Neural cell (in vitro differentiated cells): ENCODE measurements around the gene TMCO4. TPM values are rescaled to one million over a fixed set of nuclear protein-coding genes. Genes with fewer than 3 reads are reported as not detected.
"Not testable (repeated sequence)": the region's sequence is repeated elsewhere in the genome, so short reads cannot be mapped to it uniquely, and the experiment has no call there.

Experiments
- H2AFZ ChIP-seq: fragments of 200-600, 300-800 bp; sonication (generic), shearing (Covaris generic); 2 replicates; pipeline ENCODE4 v1.6.0; 2014; ENCODE audit warnings: low read depth, mild to moderate bottlenecking, antibody characterized with exemption, low read length, moderate library complexity
- H3F3A ChIP-seq: fragments of 200-600 bp; shearing (Covaris generic); 2 replicates; pipeline ENCODE4 v1.6.1; 2016; ENCODE audit warnings: mild to moderate bottlenecking, moderate library complexity, mixed read lengths, antibody characterized with exemption, low read length; ENCODE audit not compliant: insufficient read depth, poor library complexity, severe bottlenecking
- H3K27ac ChIP-seq: fragments of 200-600, 300-800 bp; sonication (generic), shearing (Covaris generic); 2 replicates; pipeline ENCODE4 v1.5.1; 2014; ENCODE audit warnings: mild to moderate bottlenecking, low read length, moderate library complexity
- H3K27me3 ChIP-seq: fragments of 300-800, 200-600 bp; sonication (generic), shearing (Covaris generic); 2 replicates; pipeline ENCODE4 v1.6.0; 2014; ENCODE audit warnings: mild to moderate bottlenecking, low read depth, low read length, moderate library complexity; ENCODE audit not compliant: insufficient read depth
- H3K36me3 ChIP-seq: fragments of 300-800, 200-600 bp; sonication (generic), shearing (Covaris generic); 2 replicates; pipeline ENCODE4 v1.5.1; 2014; ENCODE audit warnings: mild to moderate bottlenecking, antibody characterized with exemption, low read length, moderate library complexity; ENCODE audit not compliant: insufficient read depth
- H3K4me2 ChIP-seq: fragments of 300-800, 200-600 bp; sonication (generic), shearing (Covaris generic); 2 replicates; pipeline ENCODE4 v1.6.0; 2014; ENCODE audit warnings: mild to moderate bottlenecking, low read length
- H3K4me3 ChIP-seq: fragments of 300-800, 200-600 bp; sonication (generic), shearing (Covaris generic); 2 replicates; pipeline ENCODE4 v1.5.1; 2014; ENCODE audit warnings: mild to moderate bottlenecking, low read length, moderate library complexity
- H3K79me2 ChIP-seq: fragments of 200-600 bp; shearing (Covaris generic); replicated peaks from 2 replicates; pipeline ENCODE4 v1.6.0; 2014; ENCODE audit warnings: mild to moderate bottlenecking, low read length, moderate library complexity; ENCODE audit not compliant: insufficient read depth
- H3K9ac ChIP-seq: fragments of 300-800, 200-600 bp; sonication (generic), shearing (Covaris generic); 2 replicates; pipeline ENCODE4 v1.6.1; 2016; ENCODE audit warnings: mild to moderate bottlenecking, low read length, mixed read lengths
- H3K9me2 ChIP-seq: fragments of 200-600 bp; shearing (Covaris generic); 2 replicates; pipeline ENCODE4 v1.6.1; 2016; ENCODE audit warnings: mild to moderate bottlenecking, low read length, mixed read lengths; ENCODE audit not compliant: insufficient read depth
- H3K9me3 ChIP-seq: fragments of 200-600, 300-800 bp; sonication (generic), shearing (Covaris generic); 2 replicates; pipeline ENCODE4 v1.6.1; 2016; ENCODE audit warnings: mild to moderate bottlenecking, mixed run types, low read length, moderate library complexity, mixed read lengths
- H4K20me1 ChIP-seq: fragments of 200-600 bp; shearing (Covaris generic); 2 replicates; pipeline ENCODE4 v1.6.1; 2016; ENCODE audit warnings: mild to moderate bottlenecking, mixed run types; ENCODE audit not compliant: insufficient read depth
- EZH2 ChIP-seq: fragments of 200-600, 300-800 bp; shearing (Covaris generic), sonication (generic); IDR thresholded peaks from 2 replicates; pipeline ENCODE4 v1.6.1; 2014; ENCODE audit warnings: antibody characterized with exemption, low read length, borderline replicate concordance, mild to moderate bottlenecking; ENCODE audit not compliant: insufficient read depth, poor library complexity, severe bottlenecking
- polyA minus RNA-seq: library from RNA; depleted of rRNA, polyadenylated mRNA; stranded (reverse); fragments of >200 nt; gene quantifications from 2 replicates; pipeline ENCODE4 v1.2.3, GENCODE V29; 2014
- polyA plus RNA-seq: library from polyadenylated mRNA; depleted of rRNA; stranded (reverse); fragments of >200 nt; gene quantifications from 2 replicates; pipeline ENCODE4 v1.2.3, GENCODE V29; 2014
- TF ChIP-seq, protein P1 (sequence below): fragments of 450-650 bp; IDR thresholded peaks from 2 replicates; pipeline ENCODE4 v1.5.1; 2014; ENCODE audit warnings: antibody characterized with exemption, mild to moderate bottlenecking, moderate library complexity; ENCODE audit not compliant: poor library complexity, severe bottlenecking
- TF ChIP-seq, protein P2 (sequence below): IDR thresholded peaks from 2 replicates; pipeline ENCODE4 v1.6.1; 2012; ENCODE audit warnings: borderline replicate concordance

The TMCO4 gene
- not detected in 2 replicates for polyA plus RNA-seq
- polyA minus RNA-seq = not detected in 2 replicates

DNA sequence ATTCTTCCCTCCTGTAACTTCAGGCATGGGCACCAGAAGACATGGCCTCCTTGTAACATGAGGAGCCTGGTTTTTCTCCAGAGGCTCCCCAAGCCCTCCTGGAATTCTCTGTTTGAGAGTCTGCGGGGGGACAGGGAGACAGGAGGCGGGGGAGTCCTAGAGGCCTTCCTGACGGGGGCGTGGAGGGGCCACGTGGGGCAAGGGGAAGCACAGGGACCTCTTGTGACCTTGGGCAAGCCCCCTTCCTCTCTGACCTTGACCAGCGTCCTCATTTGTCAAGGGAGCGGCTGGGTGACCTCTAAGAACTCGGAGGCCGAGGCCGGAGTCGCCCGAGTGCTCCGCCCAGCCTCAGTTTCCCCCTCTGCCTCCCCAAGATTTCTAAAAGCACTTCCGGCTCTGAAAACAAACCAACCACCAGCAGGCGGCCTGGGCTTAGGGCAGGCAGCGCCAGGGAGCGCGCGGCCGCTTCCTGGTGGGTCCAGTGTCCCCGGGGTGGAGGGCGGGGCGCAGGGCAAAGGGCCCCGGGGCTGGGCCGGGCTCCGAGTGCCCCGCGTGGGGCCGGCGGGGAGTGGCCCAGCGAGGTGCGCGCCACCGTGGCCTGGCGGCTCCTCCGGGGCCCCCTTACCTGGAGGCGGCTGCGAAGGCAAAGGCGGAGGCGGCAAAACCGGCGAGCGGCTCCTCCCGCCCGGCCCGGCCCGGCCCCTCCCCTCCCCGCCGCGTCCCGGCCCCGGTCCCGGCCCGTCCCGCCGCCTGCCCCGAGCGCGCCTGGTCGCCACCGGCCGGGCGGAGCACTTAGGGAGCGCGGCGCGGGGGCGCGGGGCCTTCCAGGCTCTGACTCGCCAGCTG lies at the start of gene TMCO4:
Gene TMCO4, minus strand, starts transcription at position 687 of the 846 bp plus-strand sequence. CDS start 19,158 bp downstream, outside the sequence.
- Histone ChIP-seq H2AFZ (no peak within 1 kb of the TSS), H3K9ac (no peak within 1 kb of the TSS), H3K9me2 (no peaks in the 10 kb centered on the region), H3F3A (no peaks in the 10 kb centered on the region), H3K4me2 (no peak within 1 kb of the TSS), H4K20me1 (no peaks in the 10 kb centered on the region), H3K27ac (no peak within 1 kb of the TSS), H3K4me3 (peak within 1 kb of the TSS; percentile 46), H3K79me2 (no peaks in the 10 kb centered on the region), H3K36me3 (no peaks in the 10 kb centered on the region), H3K9me3 (no peaks in the 10 kb centered on the region), H3K27me3 (peaks cover 40% of the 10 kb centered on the region)
- peak; percentile 36 for TF ChIP-seq EZH2
- TF ChIP-seq, protein P1, sequence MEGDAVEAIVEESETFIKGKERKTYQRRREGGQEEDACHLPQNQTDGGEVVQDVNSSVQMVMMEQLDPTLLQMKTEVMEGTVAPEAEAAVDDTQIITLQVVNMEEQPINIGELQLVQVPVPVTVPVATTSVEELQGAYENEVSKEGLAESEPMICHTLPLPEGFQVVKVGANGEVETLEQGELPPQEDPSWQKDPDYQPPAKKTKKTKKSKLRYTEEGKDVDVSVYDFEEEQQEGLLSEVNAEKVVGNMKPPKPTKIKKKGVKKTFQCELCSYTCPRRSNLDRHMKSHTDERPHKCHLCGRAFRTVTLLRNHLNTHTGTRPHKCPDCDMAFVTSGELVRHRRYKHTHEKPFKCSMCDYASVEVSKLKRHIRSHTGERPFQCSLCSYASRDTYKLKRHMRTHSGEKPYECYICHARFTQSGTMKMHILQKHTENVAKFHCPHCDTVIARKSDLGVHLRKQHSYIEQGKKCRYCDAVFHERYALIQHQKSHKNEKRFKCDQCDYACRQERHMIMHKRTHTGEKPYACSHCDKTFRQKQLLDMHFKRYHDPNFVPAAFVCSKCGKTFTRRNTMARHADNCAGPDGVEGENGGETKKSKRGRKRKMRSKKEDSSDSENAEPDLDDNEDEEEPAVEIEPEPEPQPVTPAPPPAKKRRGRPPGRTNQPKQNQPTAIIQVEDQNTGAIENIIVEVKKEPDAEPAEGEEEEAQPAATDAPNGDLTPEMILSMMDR = no peak
- TF ChIP-seq, protein P2, sequence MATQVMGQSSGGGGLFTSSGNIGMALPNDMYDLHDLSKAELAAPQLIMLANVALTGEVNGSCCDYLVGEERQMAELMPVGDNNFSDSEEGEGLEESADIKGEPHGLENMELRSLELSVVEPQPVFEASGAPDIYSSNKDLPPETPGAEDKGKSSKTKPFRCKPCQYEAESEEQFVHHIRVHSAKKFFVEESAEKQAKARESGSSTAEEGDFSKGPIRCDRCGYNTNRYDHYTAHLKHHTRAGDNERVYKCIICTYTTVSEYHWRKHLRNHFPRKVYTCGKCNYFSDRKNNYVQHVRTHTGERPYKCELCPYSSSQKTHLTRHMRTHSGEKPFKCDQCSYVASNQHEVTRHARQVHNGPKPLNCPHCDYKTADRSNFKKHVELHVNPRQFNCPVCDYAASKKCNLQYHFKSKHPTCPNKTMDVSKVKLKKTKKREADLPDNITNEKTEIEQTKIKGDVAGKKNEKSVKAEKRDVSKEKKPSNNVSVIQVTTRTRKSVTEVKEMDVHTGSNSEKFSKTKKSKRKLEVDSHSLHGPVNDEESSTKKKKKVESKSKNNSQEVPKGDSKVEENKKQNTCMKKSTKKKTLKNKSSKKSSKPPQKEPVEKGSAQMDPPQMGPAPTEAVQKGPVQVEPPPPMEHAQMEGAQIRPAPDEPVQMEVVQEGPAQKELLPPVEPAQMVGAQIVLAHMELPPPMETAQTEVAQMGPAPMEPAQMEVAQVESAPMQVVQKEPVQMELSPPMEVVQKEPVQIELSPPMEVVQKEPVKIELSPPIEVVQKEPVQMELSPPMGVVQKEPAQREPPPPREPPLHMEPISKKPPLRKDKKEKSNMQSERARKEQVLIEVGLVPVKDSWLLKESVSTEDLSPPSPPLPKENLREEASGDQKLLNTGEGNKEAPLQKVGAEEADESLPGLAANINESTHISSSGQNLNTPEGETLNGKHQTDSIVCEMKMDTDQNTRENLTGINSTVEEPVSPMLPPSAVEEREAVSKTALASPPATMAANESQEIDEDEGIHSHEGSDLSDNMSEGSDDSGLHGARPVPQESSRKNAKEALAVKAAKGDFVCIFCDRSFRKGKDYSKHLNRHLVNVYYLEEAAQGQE = no peak

DNA sequence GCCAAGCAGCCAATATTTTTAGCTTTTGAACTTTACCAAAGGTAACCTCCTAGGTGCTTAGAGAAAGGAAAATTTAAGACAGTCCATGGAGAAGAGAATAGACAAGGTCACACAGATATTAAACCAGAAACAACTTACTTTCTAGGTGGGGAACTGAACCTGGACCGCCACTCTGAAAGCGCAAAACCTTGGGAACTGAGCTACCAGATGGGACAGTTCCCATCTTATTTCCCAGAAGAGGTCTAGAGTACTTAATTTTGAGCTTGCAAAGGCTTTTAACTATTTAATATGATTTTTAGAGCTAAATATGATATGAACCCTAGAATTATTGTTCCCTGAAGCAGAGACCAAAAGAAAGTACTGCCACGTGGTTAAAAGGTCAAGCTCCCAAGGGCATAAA lies 49.6 kb upstream of the TMCO4 start:
- H3K27ac ChIP-seq, H3K9me3 ChIP-seq, H3K9me2 ChIP-seq, H3K36me3 ChIP-seq, H2AFZ ChIP-seq, H3K27me3 ChIP-seq, H3K4me3 ChIP-seq, H4K20me1 ChIP-seq, H3F3A ChIP-seq, H3K79me2 ChIP-seq, H3K4me2 ChIP-seq, H3K9ac ChIP-seq: not testable (repeated sequence)

DNA sequence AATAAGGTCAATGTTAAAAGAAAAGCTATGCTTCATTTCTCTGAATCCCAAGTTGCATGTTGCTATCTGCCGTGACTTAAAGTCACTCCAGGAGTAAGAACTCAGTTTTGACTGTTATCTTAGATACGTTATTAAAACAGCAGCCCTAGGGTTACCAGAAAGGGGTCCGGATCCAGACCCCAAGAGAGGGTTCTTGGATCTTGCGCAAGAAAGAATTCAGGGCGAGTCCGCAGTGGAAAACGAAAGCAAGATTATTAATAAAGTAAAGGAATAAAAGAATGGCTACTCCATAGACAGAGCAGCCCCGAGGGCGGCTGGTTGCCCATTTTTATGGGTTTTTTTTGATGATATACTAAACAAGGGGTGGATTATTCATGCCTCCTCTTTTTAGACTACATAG lies 47.6 kb upstream of the TMCO4 start:
- H3K9me3 ChIP-seq, H3K4me3 ChIP-seq, H3F3A ChIP-seq, H3K4me2 ChIP-seq, H3K27ac ChIP-seq, H3K9ac ChIP-seq, H3K27me3 ChIP-seq, H2AFZ ChIP-seq, H4K20me1 ChIP-seq, H3K79me2 ChIP-seq, H3K9me2 ChIP-seq, H3K36me3 ChIP-seq: not testable (repeated sequence)
